Endometrial microvascular endothelial cells (primary cell): Measurements from ENCODE around the gene FPR3. TPM values are rescaled to one million over a fixed set of nuclear protein-coding genes. Genes with fewer than 3 reads are reported as not detected.
"Not testable (repeated sequence)": the region's sequence is repeated elsewhere in the genome, so short reads cannot be mapped to it uniquely, and the experiment has no call there.

Source experiments
- in situ Hi-C: cut with HindIII; loops from 2 replicates; pipeline ENCODE4 v1.10.0; 2017; ENCODE audit warnings: low sequenced_read_pairs, low pct_unique_long_range_greater_than_20kb; ENCODE audit errors: inconsistent ontology term
- total RNA-seq: library from RNA; depleted of rRNA; stranded (reverse); fragments of >200 nt; gene quantifications from one replicate; pipeline ENCODE4 v1.2.3, GENCODE V29; 2015; ENCODE audit errors: inconsistent ontology term

The FPR3 gene
- total RNA-seq, 1 donor from 2014 or later = not detected

- in situ Hi-C loops = no loop called here
Measured at GRCh38 chr19:51803519-51803918, 8.6 kb downstream of the FPR3 start.

- in situ Hi-C loops = no loop called here
Measured at GRCh38 chr19:51803967-51804366, 9.0 kb downstream of the FPR3 start.

GRCh38 chr19:51804789-51805188 lies 9.8 kb downstream of the FPR3 start:
- in situ Hi-C loops = not testable (repeated sequence)

- in situ Hi-C loops = not testable (repeated sequence)
Measured at GRCh38 chr19:51805396-51805795, 10.4 kb downstream of the FPR3 start.

- in situ Hi-C loops = not testable (repeated sequence)
Measured at GRCh38 chr19:51806571-51806970, 11.6 kb downstream of the FPR3 start.

- in situ Hi-C loops = no loop called here
Measured at GRCh38 chr19:51807111-51807701, 12.2 kb downstream of the FPR3 start.

- in situ Hi-C loops = no loop called here
Measured at GRCh38 chr19:51807925-51808324, 13.0 kb downstream of the FPR3 start.

- in situ Hi-C loops = no loop called here
Measured at GRCh38 chr19:51808333-51808986, 13.5 kb downstream of the FPR3 start.

- in situ Hi-C loops = no loop called here
Measured at GRCh38 chr19:51809787-51810186, 14.8 kb downstream of the FPR3 start.

- in situ Hi-C loops = no loop called here
Measured at GRCh38 chr19:51810223-51810622, 15.3 kb downstream of the FPR3 start.

GRCh38 chr19:51811344-51811743 lies 16.4 kb downstream of the FPR3 start:
- in situ Hi-C loops = no loop called here

GRCh38 chr19:51815043-51815442 lies 20.1 kb downstream of the FPR3 start:
- in situ Hi-C loops = no loop called here

GRCh38 chr19:51816711-51817110 lies 21.8 kb downstream of the FPR3 start:
- in situ Hi-C loops = no loop called here

- in situ Hi-C loops = no loop called here
Measured at GRCh38 chr19:51820011-51820410, 25.1 kb downstream of the FPR3 start.

GRCh38 chr19:51820831-51821446 lies 26.0 kb downstream of the FPR3 start:
- in situ Hi-C loops = no loop called here

- in situ Hi-C loops = no loop called here
Measured at GRCh38 chr19:51821456-51821855, 26.5 kb downstream of the FPR3 start.

GRCh38 chr19:51821921-51822320 lies 27.0 kb downstream of the FPR3 start:
- in situ Hi-C loops = no loop called here

- in situ Hi-C loops = no loop called here
Measured at GRCh38 chr19:51822325-51822724, 27.4 kb downstream of the FPR3 start.

- in situ Hi-C loops = no loop called here
Measured at GRCh38 chr19:51822946-51823345, 28.0 kb downstream of the FPR3 start.

- in situ Hi-C loops = no loop called here
Measured at GRCh38 chr19:51824281-51825005, 29.5 kb downstream of the FPR3 start.
